DMS153 treated with DMSO at 0.1 percent for 48 hours (cell line): ENCODE data around the gene PPFIA2.

ENCODE experiments used
- DNase-seq: peaks from one replicate; lab custom pipeline; 2025; ENCODE audit not compliant: unreplicated experiment; lab: John Stamatoyannopoulos, UW

The PPFIA2 gene

GRCh38 chr12:81212996-81213696 lies 546.0 kb downstream of the PPFIA2 start:
- no peak for DNase-seq

DNA sequence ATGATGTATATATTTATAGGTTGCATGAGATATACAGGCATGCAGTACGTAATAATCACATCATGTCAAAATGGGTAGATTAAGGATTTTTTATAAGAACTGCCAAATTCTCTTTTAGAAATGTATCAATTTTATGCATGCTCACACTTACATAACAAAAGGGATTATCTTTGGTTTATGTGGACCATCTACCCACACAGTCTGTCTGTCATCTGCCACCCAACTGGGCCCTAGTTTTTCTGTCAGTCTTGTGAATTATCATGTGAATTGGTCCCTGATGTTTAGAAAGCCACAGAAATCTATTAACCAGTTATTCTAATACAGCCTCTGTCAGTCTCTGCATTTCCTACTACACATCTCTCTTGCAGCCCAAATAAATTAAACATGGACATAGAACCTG lies 547.8 kb downstream of the PPFIA2 start:
- DNase-seq: no peak

DNA sequence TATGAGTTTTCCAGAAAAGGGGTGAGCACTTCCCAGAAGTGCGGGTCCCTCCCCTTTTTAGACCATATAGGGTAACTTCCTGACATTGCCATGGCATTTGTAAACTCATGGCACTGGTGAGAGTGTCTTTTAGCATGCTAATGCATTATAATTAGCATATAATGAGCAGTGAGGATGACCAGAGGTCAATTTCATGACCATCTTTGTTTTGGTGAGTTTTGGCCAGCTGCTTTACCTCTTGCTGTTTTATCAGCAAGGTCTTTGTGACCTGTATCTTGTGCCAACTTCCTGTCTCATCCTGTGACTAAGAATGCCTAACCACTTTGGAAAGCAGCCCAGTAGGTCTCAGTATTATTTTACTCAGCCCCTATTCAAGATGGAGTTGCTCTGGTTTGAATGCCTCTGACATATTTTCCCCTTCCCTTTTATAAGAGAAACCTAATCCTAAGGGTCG lies 549.4 kb downstream of the PPFIA2 start:
- DNase-seq: peak; percentile 47

DNA sequence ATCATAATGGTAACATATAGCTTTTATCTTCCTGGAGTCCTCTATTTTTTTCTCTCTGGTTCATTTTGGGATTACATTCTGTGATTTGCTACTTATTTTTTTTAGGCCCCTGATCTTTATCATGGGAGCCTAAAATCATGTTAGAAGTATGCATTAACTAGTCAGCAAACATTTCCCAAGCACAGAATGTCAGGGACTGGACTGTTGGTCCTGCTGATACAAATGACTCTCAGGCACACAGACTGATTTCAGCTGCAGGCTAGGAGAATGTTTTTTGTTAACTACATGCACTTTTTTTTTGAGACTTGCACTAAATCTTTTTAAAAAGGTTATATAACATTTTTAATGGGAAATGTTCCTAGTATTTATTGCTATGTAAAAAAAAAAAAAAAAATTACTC lies 550.1 kb downstream of the PPFIA2 start:
- DNase-seq: no peak

- no peak for DNase-seq
These were observed 550.8 kb downstream of the PPFIA2 start for GRCh38 chr12:81208187-81208911.
